ENCODE data around the gene C1orf52. TPM values are rescaled to one million over a fixed set of nuclear protein-coding genes. Genes with fewer than 3 reads are reported as not detected.

C1orf52 gene
- polyA plus RNA-seq (ENCODE audit: insufficient read length in 10 of 10): 10 to 100 TPM; 24.0 to 35.5 (median 27.7) TPM
- long read RNA-seq, donor 1, transcript C1orf52-201 (4 exons, 3,391 nt): minor isoform, 6 of 14 reads
- long read RNA-seq, donor 1, transcript C1orf52-203 (3 exons, 1,219 nt): major isoform, 8 of 14 reads
- long read RNA-seq, donor 1, partial matches to known transcripts: 0 of 14 reads
- long read RNA-seq, donor 1, other reads (novel, unspliced or antisense): 0 of 14 reads
- long read RNA-seq, donor 2, transcript C1orf52-203 (3 exons, 1,219 nt): major isoform, 7 of 21 reads
- long read RNA-seq, donor 2, transcript C1orf52-201 (4 exons, 3,391 nt): minor isoform, 5 of 21 reads
- long read RNA-seq, donor 2, partial matches to known transcripts: 9 of 21 reads
- long read RNA-seq, donor 2, other reads (novel, unspliced or antisense): 0 of 21 reads
- long read RNA-seq, donor 3: 0 reads
- long read RNA-seq, donor 4, transcript C1orf52-203 (3 exons, 1,219 nt): major isoform, 10 of 18 reads
- long read RNA-seq, donor 4, partial matches to known transcripts: 6 of 18 reads
- long read RNA-seq, donor 4, other reads (novel, unspliced or antisense): 0 of 18 reads
- long read RNA-seq, donor 5, transcript C1orf52-201 (4 exons, 3,391 nt): major isoform, 10 of 17 reads
- long read RNA-seq, donor 5, transcript C1orf52-203 (3 exons, 1,219 nt): minor isoform, 7 of 17 reads
- long read RNA-seq, donor 5, partial matches to known transcripts: 0 of 17 reads
- long read RNA-seq, donor 5, other reads (novel, unspliced or antisense): 0 of 17 reads
- long read RNA-seq, donor 6, transcript C1orf52-201 (4 exons, 3,391 nt): minor isoform, 6 of 13 reads
- long read RNA-seq, donor 6, transcript C1orf52-203 (3 exons, 1,219 nt): major isoform, 7 of 13 reads
- long read RNA-seq, donor 6, partial matches to known transcripts: 0 of 13 reads
- long read RNA-seq, donor 6, other reads (novel, unspliced or antisense): 0 of 13 reads
- long read RNA-seq, donor 7, transcript C1orf52-203 (3 exons, 1,219 nt): major isoform, 6 of 10 reads
- long read RNA-seq, donor 7, partial matches to known transcripts: 0 of 10 reads
- long read RNA-seq, donor 7, other reads (novel, unspliced or antisense): 0 of 10 reads
- long read RNA-seq, donor 8, transcript C1orf52-201 (4 exons, 3,391 nt): major isoform, 9 of 13 reads
- long read RNA-seq, donor 8, partial matches to known transcripts: 0 of 13 reads
- long read RNA-seq, donor 8, other reads (novel, unspliced or antisense): 0 of 13 reads
- long read RNA-seq, donor 9: 0 reads

DNA sequence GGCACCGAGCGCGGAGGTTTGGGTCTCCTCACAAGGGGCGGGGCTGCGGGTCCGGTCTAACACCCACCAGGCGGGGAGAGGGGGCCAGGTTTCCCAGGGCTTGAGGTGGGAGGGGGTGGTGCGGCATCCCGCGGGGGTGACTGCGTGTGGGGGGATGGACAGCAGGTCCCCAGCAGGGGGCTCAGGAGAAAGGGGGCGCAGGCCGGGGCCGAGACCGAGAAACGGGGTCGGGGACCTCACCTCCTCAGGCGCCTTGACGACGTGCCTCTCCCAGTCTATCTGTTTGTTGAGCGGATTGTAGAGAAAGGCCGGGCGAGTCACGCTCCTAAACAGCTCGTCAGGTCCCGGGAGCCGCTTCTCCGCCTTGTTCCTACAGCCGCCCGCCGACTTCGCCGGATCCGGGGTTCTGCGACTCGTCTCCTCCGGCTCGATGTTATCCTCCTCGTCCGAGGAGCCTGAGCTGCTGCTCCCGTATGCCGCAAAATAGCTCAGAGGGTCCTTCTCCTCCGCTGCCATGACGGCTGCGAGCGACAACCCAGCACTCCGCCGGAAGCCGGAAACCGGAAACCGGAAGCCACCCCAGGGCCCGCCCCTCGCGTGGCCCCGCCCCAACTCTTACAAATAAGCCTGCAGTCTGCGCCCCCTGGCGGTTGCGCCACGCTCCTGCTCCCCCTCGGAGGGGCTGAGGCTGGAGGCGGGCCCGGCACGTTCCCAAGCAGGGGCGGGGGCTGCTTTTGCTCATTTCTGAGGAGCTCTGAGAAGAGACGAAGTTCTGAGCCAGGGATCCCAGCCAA lies at the start of gene C1orf52:
C1orf52 (minus strand) TSS at position 545 of the 794 bp plus-strand sequence; CDS start at position 516, 29 bp downstream.
- DNase-seq: peak; percentile 93 to 99 (median 98)

GRCh38 chr1:85308833-85309350 lies 49.4 kb upstream of the C1orf52 start:
- no peak for DNase-seq

DNA sequence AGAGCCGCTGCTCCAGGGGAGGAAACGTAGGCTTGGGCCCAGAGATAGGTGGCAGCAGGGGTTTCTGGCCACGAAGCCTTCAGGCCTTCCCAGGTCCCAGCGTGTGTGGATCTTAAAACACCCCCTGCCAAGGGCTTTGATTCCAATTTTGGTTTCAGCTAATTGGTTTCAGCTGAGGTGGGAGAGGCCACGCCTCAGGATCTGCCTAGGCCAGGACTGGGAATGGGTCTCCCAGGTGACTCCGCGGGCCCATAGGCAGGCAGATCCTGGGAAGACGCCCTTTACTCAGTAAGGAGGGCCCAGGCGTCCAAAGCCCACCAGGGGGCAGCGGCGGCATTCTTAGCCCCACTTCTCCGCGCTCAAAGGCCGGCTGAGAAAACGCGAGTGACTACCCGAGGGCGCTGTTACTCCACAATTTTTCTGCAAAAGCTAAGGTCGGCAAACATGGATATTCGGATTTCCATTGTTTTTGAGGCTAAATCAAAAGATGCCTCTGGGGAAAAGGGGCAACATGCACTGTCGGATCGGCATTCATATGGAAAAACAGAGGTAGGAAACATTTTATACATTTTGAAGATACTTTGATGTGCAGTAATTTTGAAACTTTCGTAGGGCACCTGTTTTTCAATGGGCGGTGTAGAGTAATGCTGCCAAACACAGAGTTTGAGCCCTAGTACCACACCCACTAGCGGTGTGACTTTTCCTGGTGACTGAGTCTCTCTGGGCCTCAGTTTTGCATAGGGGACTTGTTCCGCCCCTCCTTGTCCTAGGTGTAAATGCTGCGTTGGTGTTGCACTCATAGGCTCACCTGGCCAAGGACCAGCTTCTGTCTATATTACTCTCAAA lies 48.7 kb upstream of the C1orf52 start:
- peak; percentile 85 to 94 (median 90) for DNase-seq

GRCh38 chr1:85306236-85306635 lies 46.8 kb upstream of the C1orf52 start:
- DNase-seq: no peak

GRCh38 chr1:85303440-85304162 lies 44.1 kb upstream of the C1orf52 start:
- no peak for DNase-seq

DNA sequence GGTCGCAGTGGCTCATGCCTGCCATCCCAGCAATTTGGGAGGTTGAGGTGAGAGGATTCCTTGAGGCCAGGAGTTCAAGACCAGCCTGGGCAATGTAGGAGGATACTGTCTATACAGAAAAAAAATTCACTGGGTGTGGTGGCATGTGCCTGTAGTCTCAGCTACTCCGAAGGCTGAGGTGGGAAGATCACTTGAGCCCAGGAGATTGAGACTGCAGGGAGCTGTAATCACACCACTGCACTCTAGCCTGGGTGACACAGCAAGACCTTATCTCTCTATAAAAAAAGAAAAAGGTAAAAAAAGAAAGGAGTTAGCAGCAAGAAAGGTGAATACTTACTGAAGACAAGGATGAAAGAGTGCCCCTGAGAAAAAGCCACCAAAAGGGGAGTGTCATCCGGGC lies 40.7 kb upstream of the C1orf52 start:
- no peak for DNase-seq

- DNase-seq: peak; percentile 88 to 97 (median 93)
Measured at GRCh38 chr1:85297855-85298629, 38.6 kb upstream of the C1orf52 start.

DNA sequence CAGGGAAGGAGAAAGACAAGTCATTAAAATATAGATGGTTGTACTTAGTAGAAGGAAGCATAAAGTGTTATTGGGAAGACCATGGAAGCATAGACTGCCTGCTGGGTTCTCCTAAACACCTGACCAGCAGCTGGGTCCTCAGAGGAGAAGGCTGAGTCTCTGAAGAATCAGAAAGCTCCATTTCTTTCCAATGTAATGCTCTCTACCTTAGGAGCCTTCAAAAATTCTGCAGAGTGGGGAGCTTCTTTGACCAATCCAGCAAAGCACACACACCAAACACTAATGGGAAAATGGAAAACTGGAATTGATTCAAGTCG lies 38.0 kb upstream of the C1orf52 start:
- no peak for DNase-seq

DNA sequence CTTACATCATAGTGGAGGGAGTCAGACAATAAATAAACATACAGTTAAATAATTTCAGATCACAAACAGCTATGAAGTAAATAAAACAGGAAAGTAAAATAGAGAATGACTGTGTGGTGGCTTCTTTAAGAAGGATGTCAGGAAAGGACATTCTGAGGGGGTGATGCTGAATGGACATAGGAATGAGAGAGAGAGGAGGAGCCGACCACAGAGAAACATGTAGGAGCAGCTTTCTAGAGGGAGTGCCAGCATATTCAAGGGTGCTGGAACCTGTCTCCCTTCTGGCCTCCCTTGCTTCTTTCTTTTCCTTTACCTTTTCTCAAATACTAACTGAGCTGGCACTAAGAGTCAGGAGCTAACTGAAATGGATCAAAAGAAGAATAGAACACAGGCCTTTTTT lies 37.5 kb upstream of the C1orf52 start:
- no peak for DNase-seq

GRCh38 chr1:85295654-85296053 lies 36.2 kb upstream of the C1orf52 start:
- DNase-seq: no peak

- no peak for DNase-seq
Measured at GRCh38 chr1:85295006-85295431, 35.6 kb upstream of the C1orf52 start.

DNA sequence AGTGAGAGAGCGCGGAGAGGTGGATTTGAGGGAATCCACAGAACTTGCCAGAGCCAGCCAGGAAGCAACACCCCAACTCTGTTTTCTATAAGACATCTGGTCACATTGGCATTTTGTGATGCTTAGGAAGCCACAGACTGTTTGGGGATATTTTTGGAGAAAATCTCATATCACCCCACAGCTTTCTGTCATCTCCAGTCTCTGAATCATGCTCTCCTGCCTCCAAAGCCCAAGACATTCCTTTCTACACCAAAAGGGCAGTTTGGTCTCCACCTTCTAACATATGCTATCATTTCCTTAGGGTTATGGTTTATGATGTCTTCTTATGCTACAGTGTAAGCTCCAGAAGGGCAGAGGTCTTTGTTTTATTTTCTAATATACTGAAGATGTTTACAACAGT lies 31.4 kb upstream of the C1orf52 start:
- DNase-seq: no peak

DNA sequence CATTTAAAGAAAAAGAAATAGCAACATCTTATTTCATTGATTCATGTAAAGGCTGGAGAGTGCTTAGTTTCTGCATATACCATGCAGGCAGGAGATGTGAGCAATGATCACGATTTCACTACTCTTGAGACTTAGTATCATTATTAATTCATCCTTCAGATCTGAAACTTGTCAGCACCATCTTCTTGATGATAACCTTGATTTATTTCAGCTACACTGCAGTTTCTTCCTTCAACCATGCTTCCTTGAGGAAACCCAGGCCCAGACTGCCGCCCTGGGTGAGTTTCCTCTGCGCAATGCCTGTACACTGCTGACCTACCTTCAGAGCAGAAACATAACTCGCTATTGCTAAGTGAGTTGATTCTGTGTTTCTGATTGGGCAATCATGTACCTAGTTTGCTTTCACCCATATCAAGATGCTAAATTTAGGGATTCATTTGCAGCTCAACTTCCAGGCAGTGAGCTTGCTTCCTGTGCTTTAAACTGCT lies 30.4 kb upstream of the C1orf52 start:
- DNase-seq: no peak

DNA sequence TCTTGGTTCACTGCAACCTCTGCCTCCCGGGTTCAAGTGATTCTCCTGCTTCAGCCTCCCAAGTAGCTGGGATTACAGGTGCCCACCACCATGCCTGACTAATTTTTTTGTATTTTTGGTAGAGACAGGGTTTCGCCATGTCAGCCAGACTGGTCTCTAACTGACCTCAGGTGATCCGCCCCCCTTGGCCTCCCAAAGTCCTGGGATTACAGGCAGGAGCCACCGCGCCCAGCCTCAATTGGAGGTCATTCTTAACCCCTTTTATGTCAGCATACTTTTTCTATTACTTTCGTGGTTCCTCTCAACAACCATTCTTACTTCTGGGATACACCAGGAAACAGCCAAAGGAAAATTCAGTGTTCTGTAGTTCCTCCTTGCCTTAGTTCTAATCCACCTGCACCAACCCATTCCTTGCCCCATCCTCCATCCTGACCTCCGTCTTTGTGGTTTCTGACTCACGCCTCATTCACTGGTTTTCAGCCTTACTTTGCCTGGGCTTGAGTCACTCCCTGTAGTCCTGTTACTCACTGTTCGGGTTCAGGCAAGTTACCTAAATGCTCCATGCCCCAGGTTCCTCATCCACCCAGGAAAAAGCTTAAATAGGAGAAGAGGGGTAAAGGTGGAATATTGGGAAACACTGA lies 29.9 kb upstream of the C1orf52 start:
- peak in 1 of 3 donors; percentile 82 for DNase-seq

DNA sequence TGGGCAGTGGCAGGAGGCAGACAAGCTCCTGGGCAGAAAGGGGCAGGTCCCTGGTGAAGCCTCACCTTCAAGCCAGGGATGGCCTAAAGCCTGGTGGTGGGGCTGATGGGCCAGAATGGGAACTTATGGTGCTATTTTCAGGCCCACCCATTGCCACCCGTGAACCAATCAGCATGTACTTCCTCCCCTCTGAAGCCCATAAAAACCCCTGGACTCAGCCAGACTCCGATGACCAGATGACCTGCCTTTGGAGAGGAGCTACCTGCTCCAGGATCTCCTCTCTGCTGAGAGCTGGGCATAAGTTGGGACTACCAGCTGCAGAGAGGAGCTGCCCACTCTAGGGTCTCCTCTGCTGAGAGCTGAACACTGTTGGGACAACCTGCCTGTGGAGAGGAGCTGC lies 24.7 kb upstream of the C1orf52 start:
- DNase-seq: no peak

DNA sequence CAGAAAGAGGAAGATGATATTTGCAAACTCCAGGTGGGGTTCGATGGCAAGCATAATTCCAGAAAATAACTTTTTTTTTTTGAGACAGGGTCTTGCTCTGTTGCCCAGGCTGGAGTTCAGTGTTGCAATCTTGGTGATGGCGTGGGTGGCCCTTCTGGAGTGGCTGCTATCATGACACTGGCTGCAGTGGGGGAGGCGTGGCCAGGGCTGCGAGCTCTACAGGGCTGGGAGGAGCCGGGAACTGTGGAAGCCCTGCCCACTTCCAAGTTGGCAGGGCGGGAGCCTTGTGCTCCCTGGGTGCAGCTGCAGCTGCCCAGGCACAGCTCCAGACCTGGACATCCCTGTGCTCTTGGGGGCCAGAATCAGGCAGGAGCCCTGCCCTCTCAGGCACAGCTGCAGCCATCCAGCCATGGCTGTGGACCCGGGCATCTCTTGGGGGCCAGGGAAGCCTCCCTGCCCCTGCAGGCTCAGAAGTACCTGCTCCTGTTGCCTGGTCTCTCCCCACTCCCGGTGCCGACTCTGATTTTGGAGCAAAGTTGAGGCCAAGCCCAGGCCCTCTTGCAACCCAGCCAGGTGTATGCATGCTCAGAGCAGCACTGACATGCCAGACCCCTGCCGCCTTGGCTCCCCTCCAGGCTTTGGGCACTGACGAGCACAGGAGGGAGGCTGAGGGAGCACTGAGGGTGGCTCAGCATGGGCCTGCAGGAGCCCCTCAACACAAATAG lies 24.2 kb upstream of the C1orf52 start:
- peak in 2 of 3 donors; percentile 25 to 42 for DNase-seq

DNA sequence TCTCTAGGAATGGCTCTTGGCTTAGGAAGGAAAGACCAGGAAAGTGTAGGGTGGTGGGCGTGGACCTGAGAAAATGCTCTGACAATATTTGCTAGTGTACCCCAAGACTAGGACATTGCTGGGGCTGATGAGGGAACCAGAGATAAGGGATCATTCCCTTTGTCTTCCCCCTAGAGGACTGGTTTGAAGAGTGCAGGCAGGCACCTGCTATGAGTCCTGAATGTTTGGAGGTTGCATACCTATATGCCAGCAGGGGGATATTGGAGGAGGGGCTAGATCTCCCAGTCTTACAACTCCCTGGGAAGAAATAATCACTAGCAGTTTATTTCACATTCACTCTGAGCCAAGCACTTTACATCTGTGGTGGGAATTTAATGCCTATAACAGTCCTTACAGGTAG lies 23.0 kb upstream of the C1orf52 start:
- no peak for DNase-seq

All from muscle of back (tissue), 13 donors.